GM19025 (cell line): ENCODE data around the gene FER.
"Not testable (repeated sequence)": the region's sequence is repeated elsewhere in the genome, so short reads cannot be mapped to it uniquely, and the experiment has no call there.

ENCODE experiments used
- ATAC-seq: cut with Tn5 transposase; IDR thresholded peaks from one replicate; pipeline ENCODE4 v1.9.1; 2021; ENCODE audit warnings: mild to moderate bottlenecking, low read depth, moderate library complexity; ENCODE audit not compliant: unreplicated experiment

The FER gene

DNA sequence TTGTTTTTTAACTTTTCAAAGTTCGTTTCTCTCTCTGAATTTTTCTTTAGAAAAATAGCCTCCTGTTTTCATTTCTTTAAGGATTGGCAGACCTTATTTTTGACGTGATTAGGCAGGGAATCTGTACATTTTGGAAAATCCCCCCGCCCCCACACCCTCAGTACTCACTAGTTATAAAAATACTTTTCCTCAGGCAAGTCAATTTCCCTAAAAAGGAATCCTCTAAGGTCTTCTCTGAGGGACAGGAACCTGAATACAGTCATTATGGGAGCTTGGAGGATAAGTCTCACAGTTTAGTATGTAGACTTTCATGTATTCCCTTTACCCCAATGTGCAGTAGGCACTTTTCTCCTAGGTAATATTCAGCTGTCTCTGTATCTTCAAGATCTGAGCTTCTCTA is 3.9 kb upstream of the FER start:
- ATAC-seq, result no peak

DNA sequence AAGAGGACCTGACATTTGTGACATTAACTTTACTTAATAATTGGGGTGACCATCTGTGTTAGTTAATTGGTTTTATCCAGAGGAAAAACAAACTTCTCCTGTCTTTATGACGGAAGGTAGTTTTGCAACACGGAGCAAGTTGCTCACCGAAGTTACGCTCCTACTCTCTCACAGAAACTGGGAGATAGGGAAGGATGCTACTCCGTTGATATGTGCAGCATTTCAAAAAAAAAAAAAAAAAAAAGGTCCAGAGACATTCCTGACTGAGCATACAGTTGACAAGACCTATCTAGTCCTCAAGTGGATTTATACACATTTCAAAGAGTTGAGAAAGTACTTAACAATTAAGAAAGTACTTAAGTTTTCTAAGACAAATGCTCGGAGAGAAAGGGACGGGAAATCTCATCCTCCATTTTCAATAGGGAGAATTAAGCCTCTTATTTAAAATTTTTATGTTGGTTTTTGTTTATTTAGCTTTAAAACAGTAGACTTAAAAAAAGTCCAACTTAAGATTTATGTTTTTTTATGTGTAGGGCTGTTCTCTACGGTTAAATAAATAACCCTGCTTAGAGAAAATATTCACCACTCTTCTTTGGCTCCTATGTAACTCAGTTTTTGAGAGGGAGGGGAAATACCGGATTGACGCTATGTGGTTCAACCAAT is 455 bp upstream of the FER start:
- no peak for ATAC-seq

DNA sequence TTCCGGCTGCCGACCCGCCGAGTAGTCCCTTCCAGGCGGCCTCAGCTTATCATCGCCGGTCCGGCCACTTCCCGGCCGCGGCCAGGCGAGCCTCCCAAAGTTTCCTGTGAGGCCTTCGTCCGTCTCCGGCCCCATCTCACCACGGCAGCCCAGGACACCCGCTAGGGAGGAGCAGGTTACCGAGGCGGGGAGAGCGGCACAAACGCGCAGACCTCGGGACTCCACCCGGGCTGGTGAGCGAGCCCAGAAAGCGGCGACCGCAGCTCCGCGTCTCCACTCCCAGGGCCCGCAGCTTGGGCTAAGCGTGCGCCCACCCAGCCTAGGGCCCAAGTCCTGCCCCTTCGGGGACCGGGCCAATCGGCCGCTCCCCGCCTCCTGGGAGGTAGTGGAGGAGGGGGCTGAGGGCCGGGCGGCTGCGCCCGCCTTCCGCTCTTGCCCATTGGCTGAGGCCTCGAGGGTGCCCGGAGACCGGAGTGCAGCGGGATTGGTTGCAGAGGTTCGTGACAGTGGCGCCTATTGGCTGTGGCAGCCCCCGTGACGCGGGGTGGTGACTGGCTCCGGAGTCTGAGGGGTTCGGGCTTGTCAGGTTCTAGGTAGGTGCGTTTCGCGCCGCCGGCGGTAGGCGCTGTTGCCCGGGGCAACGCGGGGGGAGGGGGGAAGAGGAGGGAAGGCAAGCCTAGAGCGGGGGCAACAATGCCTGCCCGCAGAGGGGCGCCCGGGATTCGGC is 867 bp downstream of the FER start:
- peak; percentile 93 for ATAC-seq

DNA sequence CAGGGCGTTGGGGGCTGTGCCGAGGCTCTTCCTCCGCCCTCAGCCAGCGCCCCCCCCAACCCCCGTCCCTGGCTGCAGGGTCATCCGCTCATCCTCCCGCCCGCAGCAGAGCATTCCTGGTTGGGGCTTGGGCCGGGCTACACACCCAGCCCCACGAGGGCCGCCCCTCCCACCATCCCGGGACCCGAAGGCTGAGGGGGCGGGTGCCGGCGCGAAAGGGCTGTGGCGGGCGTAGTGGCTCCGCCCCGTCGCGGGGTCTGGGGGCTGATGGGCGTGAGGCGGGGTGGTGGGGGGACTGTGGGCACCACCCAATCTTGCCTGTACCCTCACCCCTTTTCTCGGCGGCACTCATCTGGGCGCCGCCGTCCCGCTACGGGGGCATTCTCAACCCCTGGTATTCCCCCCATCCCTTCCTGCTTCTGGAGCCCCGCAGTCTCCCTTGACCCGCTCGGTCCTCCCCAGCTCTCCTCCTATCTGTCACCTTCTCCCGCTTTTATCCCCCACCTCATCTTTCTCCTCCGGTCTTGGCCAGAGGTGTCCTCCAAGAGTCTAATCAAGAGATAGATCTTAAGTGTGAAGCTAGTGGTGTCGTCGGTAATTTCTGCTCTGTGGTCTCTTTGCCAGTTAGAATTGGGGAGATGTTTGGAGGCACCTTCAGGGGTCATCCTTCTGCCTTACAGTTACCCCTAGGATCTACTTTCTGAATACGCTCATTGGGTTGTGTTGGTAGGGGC is 1.6 kb downstream of the FER start:
- ATAC-seq, result peak; percentile 19

DNA sequence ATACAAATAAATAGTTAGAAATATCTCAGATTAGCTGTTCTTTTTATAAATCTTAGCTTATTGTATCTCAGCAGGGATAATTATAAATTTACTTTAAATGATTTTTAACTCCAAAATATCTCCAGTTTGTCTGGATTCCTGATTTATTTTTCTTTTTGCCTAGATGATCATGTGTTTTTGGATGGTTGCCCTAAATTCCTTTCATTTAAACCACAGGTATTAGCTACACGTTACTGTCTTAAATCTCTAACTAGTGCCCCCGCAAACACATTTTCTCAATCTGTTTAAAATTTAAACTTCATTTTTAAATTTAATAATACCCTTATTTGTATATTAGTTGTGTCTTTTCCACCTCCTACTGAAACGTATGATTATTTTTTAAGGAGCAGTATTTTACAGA is 5.6 kb downstream of the FER start:
- no peak for ATAC-seq

DNA sequence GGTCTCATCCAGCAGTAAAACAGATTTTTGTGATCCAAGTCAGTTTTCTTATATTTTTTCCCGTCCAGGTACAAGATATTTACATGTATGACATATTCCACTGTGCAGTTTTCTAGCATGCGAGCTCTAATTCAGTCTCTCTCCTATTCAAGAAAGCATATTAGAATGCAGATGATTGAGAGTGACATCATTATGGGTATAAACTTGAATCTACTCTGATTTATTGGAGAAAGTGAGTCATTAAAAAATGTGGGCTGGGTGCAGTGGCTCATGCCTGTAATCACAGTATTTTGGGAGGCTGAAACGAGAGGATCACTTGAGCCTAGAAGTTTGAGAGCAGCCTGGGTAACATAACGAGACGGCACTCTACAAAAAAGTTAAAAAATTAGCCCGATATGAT is 6.2 kb downstream of the FER start:
- no peak for ATAC-seq

DNA sequence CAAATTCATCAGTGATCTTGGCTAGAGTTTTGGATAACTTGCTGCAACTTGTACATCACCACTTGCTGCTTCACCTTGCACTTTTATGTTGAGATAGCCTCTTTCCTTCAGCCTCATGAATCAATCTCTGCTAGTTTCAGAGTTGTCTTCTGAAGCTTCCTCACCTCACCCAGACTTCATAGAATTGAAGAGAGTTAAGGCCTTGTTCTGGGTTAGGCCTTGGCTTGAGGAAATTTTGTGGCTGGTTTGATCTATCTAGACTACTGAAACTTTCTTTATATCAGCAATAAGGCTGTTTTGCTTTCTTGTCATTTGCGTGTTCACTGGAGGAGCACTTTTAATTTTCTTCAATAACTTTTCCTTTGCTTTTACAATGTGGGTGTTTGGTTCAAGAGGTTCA is 12.8 kb downstream of the FER start:
- no peak for ATAC-seq

DNA sequence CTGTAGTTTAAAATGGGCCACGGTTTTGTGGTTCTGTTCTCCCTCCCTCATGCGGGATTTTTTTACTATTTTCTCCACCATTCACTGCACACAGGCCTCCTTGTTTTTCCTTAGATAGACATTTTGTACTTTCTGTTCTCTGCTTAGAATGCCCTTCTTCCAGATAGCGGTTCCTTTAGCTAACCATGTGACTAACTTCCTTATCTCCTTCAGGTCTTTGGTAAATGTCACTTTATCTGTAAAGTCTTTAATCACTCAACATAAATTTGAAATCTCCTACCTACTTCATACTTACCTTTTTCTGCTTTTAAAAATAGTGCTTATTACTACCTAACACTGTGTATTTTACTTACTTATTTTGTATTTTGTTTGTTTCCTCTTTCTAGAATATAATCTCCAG is 15.0 kb downstream of the FER start:
- ATAC-seq, result no peak

DNA sequence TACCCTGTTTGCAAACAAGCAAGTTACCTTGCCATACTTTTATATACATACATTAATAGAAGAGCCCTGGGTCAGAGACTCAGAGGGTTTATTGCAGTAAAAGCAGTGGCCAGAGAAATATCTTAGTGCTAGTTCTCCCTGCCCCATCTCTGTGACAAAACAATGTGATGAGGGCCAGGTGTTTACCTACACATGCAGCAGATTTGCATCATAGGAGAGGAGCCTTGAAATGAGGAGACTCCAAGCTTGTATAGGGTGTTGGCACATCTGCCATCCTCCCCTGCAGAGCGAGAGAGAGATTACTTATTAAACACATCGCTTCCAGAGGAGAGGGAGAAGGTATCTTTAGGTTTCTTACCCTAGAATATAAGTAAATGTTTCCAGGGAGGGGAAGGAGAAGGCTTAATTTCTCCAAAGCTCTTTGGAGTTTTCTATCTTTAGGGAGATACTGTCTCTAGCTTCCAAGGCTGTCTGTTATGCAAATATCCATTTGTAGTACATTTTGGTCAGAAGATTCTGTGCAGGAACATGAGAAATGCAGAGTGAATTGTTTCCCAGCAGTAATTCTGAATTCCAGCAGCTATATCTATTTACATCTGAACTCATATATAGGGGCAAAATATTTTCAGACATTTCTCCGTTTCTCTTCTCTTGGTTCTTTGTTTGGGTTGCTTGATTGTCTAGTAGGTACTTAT is 15.7 kb downstream of the FER start:
- ATAC-seq, result no peak

DNA sequence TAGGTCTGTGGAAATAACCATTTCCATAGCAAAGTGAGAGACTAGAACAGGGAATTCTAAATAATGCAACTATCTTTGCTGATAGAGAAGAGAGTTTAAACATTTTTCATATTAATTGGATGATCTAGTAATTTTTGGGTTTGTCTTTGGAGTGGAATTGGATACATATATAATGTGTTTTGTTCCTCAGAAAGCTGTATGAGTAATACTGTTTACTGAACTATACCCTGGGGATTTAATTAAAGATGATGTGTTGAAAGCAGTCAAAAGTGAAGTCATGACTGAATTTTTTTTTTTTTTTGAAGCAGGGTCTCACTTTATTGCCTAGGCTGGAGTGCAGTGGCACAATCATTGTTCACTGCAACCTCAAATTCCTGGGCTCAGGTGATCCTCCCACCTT is 17.9 kb downstream of the FER start:
- no peak for ATAC-seq

DNA sequence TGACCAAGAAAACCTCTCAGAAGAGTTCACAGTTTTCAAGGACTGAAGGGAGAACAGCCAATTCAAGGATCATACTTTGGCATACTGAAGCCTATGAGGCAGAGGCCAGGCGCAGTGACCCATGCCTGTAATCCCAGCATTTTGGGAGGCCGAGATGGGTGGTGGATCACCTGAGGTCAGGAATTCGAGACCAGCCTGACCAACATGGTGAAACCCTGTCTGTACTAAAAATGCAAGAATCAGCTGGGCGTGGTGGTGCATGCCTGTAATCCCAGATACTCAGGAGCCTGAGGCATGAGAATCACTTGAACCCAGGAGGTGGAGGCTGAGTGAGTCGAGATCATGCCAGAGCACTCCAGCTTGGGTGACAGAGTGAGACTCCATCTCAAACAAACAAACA is 19.2 kb downstream of the FER start:
- ATAC-seq, result not testable (repeated sequence)

DNA sequence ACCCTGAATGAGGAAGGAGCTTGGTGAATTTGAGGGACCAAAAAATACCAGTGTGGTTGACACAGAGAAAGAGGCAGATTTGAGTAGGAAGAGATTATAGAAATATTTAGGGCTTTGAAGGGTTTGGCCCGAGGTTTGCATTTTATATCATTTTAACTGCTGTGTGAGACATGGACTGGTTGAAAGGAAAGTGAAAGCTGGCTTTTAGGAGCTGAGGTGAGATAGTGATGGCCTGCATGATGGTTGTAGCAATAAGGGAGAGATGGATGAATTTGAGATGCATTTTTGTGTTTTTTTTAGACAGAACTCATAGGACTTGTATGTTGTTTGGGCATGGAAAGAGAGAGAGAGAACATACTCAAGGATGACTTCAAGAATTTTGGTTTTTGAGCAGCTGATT is 21.7 kb downstream of the FER start:
- ATAC-seq, result no peak

DNA sequence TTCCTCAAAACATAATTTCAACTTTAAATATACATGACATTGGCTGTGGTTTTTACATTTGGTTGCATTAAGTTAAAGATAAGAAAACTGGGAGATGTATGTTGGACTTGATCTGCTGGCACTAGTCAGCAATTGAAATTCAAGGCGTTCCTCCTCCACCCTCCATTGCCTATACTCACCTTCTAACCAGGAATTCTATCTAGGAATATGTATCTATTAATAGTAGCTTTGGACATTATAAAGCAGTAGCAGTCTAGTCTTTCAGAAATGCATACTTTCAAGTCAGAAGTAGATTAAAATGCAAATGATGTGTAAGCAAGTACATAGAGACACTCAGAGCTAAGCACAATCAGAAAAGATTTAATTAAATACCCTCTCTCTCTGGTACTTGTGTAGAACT is 24.9 kb downstream of the FER start:
- ATAC-seq, result no peak

DNA sequence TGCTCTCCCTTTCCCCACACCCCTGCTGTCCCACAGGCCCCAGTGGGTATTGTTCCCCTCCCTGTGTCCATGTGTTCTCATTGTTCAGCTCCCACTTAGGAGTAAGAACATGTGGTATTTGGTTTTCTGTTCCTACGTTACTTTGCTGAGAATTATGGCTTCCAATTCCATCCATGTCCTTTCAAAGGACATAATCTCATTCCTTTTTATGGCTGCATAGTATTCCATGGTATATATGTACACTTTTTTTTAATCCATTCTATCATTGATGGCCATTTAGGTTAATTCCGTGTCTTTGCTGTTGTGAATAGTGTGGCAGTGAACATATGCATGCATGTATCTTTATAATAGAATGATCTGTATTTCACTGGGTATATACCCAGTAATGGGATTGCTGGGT is 25.6 kb downstream of the FER start:
- ATAC-seq, result no peak

DNA sequence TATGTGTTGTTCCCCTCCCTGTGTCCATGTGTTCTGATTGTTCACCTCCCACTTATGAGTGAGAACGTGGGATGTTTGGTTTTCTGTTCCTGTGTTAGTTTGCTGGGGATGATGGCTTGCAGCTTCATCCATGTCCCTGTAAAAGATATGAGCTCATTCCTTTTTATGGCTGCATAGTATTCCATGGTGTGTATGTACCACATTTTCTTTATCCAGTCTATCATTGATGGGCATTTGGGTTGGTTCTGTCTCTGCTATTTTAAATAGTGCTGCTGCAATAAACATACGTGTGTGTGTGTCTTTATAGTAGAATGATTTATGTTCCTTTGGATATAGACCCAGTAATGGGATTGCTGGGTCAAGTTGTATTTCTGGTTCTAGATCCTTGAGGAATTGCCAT is 26.4 kb downstream of the FER start:
- ATAC-seq, result not testable (repeated sequence)

DNA sequence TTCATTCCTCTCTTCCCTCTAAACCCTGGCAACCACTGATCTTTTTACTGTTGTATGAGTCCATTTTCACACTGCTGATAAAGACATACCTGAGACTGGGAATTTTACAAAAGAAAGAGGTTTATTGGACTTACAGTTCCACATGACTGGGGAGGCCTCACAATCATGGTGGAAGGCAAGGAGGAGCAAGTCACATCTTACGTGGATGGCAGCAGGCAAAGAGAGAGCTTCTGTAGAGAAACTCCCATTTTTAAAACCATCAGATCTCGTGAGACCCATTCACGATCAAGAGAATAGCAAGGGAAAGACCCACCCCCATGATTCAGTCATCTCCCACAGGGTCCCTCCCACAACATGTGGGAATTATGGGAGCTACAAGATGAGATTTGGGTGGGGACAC is 29.9 kb downstream of the FER start:
- ATAC-seq, result not testable (repeated sequence)

DNA sequence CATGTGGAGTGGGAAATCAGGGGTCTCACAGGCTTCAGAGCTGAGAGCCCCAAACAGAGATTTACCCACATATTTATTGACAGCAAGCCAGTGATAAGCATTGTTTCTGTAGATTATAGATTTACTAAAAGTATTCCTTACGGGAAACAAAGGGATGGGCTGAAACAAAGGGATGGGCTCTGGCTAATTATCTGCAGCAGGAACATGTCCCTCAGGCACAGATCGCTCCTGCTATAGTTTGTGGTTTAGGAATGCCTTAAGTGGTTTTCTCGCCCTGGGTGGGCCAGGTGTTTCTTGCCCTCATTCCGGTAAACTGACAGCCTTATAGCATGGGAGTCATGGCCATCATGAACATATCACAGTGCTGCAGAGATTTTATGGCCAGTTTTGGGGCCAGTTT is 36.9 kb downstream of the FER start:
- ATAC-seq, result not testable (repeated sequence)

DNA sequence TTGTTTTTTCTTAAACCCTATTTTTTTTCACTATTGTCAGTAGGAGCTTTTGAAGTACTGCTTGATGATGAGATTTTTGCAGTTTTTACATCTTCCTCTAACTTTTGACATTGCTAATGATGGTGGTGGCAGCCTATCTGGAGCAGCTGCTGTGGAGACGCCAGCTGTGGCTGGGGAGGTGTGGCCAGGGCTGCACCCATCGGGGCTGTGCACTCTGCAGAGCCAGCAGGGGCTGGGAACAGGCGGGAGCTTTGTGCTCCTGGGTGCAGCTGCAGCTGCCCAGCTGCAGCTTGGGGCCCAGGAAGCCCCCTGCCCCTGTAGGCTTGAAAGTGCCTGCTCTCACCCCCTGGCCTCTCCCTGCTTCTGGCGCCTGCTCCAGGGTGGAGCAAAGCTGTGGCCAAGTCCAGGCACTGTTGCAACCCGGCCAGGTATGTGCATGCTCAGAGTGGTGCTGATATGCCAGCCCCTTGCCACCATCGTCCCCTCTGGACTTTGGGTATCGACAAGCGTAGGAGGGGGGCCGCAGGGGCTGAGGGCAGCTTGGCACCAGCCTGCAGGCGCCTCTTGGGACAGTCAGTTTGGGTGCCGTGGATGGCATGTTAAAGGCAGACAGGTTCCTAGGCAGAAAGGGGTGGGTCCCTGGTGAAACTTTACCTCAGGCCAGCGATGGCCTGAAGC is 39.2 kb downstream of the FER start:
- no peak for ATAC-seq

DNA sequence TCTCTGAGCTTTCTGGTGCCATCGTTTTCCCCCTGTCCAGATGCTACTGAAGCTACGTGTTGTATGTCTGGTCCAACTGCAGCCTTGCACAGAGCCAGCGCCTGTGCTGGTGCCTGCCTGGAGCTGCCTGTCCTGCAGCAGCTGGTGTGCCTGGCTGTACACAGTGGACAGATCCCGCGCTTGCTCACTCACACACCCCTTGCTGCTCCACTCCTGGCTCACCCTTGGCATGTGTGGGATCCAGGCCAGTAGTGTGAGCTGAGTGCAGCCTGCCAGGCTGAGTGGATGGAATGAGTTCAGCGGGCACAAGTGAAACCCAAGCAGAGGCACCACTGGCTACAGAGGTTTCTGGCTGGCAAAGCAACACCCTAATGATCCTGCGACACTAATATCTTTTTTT is 40.4 kb downstream of the FER start:
- no peak for ATAC-seq

DNA sequence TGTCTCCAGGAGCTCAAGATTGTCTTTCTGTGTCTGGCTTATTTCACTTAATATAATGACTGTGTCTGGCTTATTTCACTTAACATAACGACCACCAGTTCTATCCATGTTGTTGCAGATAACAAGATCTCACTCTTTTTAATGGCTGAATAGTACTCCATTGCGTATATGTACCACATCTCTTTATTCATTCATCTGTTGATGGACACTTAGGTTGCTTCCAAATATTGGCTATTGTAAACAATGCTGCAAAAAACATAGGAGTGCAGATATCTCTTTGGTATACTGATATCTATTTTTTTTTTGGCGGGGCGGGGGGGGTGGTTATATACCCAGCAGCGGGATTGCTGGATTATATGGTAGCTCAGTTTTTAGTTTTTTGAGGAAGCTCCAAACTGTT is 45.5 kb downstream of the FER start:
- ATAC-seq, result no peak

DNA sequence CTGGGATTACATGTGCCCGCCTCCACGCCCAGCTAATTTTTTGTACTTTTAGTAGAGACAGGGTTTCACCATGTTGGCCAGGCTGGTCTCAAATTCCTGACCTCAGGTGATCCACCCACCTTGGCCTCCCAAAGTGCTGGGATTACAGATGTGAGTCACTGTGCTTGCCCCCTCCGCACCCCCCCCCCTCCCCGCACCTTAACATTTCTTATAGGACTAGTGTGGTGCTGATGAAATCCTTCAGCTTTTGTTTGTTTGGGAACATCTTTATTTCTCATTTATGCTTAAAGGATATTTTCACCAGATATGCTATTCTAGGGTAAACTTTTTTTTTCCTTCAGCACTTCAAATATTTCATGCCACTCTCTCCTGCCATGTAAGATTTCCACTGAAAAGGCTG is 46.7 kb downstream of the FER start:
- not testable (repeated sequence) for ATAC-seq
